Keratinocyte (primary cell): ENCODE data around the gene KRTAP9-6.

Source experiments
- EZH2 ChIP-seq: IDR thresholded peaks from one replicate; pipeline ENCODE4 v1.6.1; 2012; ENCODE audit warnings: inconsistent platforms, mild to moderate bottlenecking, low read length, moderate library complexity
- TF ChIP-seq, protein P1 (sequence below), 3 experiments: IDR thresholded peaks in 1 of 3; conservative IDR thresholded peaks in 1 of 3; optimal IDR thresholded peaks in 1 of 3; 2 replicates in 2 of 3; 3 replicates in 1 of 3; pipeline versions ENCODE3 to v1.5.1; 2011; ENCODE audit warnings: low read length in 3 of 3, mild to moderate bottlenecking in 3 of 3, moderate library complexity in 2 of 3, control low read depth in 1 of 3, inconsistent platforms in 1 of 3; ENCODE audit not compliant: insufficient read depth in 2 of 3; ENCODE audit errors: extremely low read depth in 1 of 3

DNA sequence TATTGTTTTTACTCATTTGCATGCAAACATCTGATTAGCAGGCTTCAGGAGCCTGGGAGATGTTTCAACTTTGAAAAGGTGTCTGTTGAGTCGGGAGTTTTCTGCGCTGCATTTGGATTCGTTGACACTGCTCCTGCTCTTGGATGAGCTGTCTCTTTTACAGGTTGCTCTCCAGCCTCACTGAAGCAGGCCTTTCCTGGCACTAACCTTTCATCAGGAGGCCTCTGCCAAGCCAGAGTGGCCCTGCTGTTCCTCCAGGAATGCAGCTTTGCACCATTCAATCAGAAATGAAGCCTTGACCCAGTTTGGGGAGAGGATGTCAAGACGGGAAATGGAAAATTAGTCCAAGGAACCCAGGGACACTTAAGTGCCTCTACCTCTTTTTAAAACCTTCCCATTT is 37.8 kb downstream of the KRTAP9-6 start:
- TF ChIP-seq, protein P1, sequence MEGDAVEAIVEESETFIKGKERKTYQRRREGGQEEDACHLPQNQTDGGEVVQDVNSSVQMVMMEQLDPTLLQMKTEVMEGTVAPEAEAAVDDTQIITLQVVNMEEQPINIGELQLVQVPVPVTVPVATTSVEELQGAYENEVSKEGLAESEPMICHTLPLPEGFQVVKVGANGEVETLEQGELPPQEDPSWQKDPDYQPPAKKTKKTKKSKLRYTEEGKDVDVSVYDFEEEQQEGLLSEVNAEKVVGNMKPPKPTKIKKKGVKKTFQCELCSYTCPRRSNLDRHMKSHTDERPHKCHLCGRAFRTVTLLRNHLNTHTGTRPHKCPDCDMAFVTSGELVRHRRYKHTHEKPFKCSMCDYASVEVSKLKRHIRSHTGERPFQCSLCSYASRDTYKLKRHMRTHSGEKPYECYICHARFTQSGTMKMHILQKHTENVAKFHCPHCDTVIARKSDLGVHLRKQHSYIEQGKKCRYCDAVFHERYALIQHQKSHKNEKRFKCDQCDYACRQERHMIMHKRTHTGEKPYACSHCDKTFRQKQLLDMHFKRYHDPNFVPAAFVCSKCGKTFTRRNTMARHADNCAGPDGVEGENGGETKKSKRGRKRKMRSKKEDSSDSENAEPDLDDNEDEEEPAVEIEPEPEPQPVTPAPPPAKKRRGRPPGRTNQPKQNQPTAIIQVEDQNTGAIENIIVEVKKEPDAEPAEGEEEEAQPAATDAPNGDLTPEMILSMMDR (optimal IDR thresholded peaks at IDR 0.05 in 1 of 3, IDR thresholded peaks at IDR 0.05 in 1 of 3, conservative IDR thresholded peaks at IDR 0.05 in 1 of 3; ENCODE audit: extremely low read depth in 1 of 3, insufficient read depth in 2 of 3, low read length in 3 of 3): no peak
- no peak for TF ChIP-seq EZH2
